Keratinocyte (primary cell): ENCODE results near the gene MIGA2.

Source experiments
- EZH2 ChIP-seq: IDR thresholded peaks from one replicate; pipeline ENCODE4 v1.6.1; 2012; ENCODE audit warnings: inconsistent platforms, mild to moderate bottlenecking, low read length, moderate library complexity
- TF ChIP-seq, protein P1 (sequence below), 3 experiments: IDR thresholded peaks in 1 of 3; conservative IDR thresholded peaks in 1 of 3; optimal IDR thresholded peaks in 1 of 3; 2 replicates in 2 of 3; 3 replicates in 1 of 3; pipeline versions ENCODE3 to v1.5.1; 2011; ENCODE audit warnings: low read length in 3 of 3, mild to moderate bottlenecking in 3 of 3, moderate library complexity in 2 of 3, control low read depth in 1 of 3, inconsistent platforms in 1 of 3; ENCODE audit not compliant: insufficient read depth in 2 of 3; ENCODE audit errors: extremely low read depth in 1 of 3

GRCh38 chr9:129102095-129102525, 65.7 kb downstream of the MIGA2 start:
- no peak for TF ChIP-seq EZH2
- TF ChIP-seq, protein P1, sequence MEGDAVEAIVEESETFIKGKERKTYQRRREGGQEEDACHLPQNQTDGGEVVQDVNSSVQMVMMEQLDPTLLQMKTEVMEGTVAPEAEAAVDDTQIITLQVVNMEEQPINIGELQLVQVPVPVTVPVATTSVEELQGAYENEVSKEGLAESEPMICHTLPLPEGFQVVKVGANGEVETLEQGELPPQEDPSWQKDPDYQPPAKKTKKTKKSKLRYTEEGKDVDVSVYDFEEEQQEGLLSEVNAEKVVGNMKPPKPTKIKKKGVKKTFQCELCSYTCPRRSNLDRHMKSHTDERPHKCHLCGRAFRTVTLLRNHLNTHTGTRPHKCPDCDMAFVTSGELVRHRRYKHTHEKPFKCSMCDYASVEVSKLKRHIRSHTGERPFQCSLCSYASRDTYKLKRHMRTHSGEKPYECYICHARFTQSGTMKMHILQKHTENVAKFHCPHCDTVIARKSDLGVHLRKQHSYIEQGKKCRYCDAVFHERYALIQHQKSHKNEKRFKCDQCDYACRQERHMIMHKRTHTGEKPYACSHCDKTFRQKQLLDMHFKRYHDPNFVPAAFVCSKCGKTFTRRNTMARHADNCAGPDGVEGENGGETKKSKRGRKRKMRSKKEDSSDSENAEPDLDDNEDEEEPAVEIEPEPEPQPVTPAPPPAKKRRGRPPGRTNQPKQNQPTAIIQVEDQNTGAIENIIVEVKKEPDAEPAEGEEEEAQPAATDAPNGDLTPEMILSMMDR (optimal IDR thresholded peaks at IDR 0.05 in 1 of 3, IDR thresholded peaks at IDR 0.05 in 1 of 3, conservative IDR thresholded peaks at IDR 0.05 in 1 of 3; ENCODE audit: extremely low read depth in 1 of 3, insufficient read depth in 2 of 3, low read length in 3 of 3), result no peak
